ENCODE data around the gene ARHGAP18.

The ARHGAP18 gene

GRCh38 chr6:129695373-129696027, 14.5 kb downstream of the ARHGAP18 start:
- Histone ChIP-seq H3K27ac (ENCODE audit: low read depth, low read length) (no peak overlapping the region), H3K9me3 (ENCODE audit: insufficient read depth, low read length) (no peaks in the 10 kb centered on the region), H3K4me3 (ENCODE audit: insufficient read depth, low read length, poor library complexity, severe bottlenecking) (no peak overlapping the region), H3K27me3 (ENCODE audit: low read length) (no peaks in the 10 kb centered on the region), H3K9me2 (replicated peaks; ENCODE audit: insufficient read depth, low read length) (no peaks in the 10 kb centered on the region), H3K4me2 (ENCODE audit: low read depth, low read length, poor library complexity, severe bottlenecking) (no peak overlapping the region), H3F3A (ENCODE audit: insufficient read depth) (no peaks in the 10 kb centered on the region), H3K9ac (ENCODE audit: low read length) (no peak overlapping the region), H3K79me2 (ENCODE audit: insufficient read depth, low read length) (no peaks in the 10 kb centered on the region), H2AFZ (ENCODE audit: low read depth, low read length, severe bottlenecking) (no peak overlapping the region), H3K36me3 (ENCODE audit: low read length) (no peaks in the 10 kb centered on the region), H4K20me1 (ENCODE audit: low read depth, low read length) (no peaks in the 10 kb centered on the region)
- TF ChIP-seq EZH2phosphoT487 (conservative IDR thresholded peaks at IDR 0.05; ENCODE audit: low read length): no peak
- TF ChIP-seq CTCF (IDR thresholded peaks at IDR 0.05; ENCODE audit: insufficient read depth, low read length, poor library complexity, severe bottlenecking): no peak

- Histone ChIP-seq H3K9me2 (replicated peaks; ENCODE audit: insufficient read depth, low read length) (no peaks in the 10 kb centered on the region), H4K20me1 (ENCODE audit: low read depth, low read length) (no peaks in the 10 kb centered on the region), H3K27ac (ENCODE audit: low read depth, low read length) (no peak overlapping the region), H3K27me3 (ENCODE audit: low read length) (no peaks in the 10 kb centered on the region), H3K4me2 (ENCODE audit: low read depth, low read length, poor library complexity, severe bottlenecking) (no peak overlapping the region), H3K9ac (ENCODE audit: low read length) (no peak overlapping the region), H3K4me3 (ENCODE audit: insufficient read depth, low read length, poor library complexity, severe bottlenecking) (no peak overlapping the region), H2AFZ (ENCODE audit: low read depth, low read length, severe bottlenecking) (no peak overlapping the region), H3K79me2 (ENCODE audit: insufficient read depth, low read length) (no peaks in the 10 kb centered on the region), H3K9me3 (ENCODE audit: insufficient read depth, low read length) (no peaks in the 10 kb centered on the region), H3F3A (ENCODE audit: insufficient read depth) (no peaks in the 10 kb centered on the region), H3K36me3 (ENCODE audit: low read length) (no peaks in the 10 kb centered on the region)
- TF ChIP-seq EZH2phosphoT487 (conservative IDR thresholded peaks at IDR 0.05; ENCODE audit: low read length) (no peak), CTCF (IDR thresholded peaks at IDR 0.05; ENCODE audit: insufficient read depth, low read length, poor library complexity, severe bottlenecking) (no peak)
These were observed 15.9 kb downstream of the ARHGAP18 start for GRCh38 chr6:129694036-129694435.

GRCh38 chr6:129692467-129692866, 17.5 kb downstream of the ARHGAP18 start:
- H2AFZ ChIP-seq (ENCODE audit: low read depth, low read length, severe bottlenecking): no peak overlapping the region
- no peaks in the 10 kb centered on the region for H3K9me2 ChIP-seq (replicated peaks; ENCODE audit: insufficient read depth, low read length)
- H3K4me3 ChIP-seq (ENCODE audit: insufficient read depth, low read length, poor library complexity, severe bottlenecking): no peak overlapping the region
- no peaks in the 10 kb centered on the region for H3K36me3 ChIP-seq (ENCODE audit: low read length)
- no peaks in the 10 kb centered on the region for H4K20me1 ChIP-seq (ENCODE audit: low read depth, low read length)
- H3K27ac ChIP-seq (ENCODE audit: low read depth, low read length): no peak overlapping the region
- H3K9ac ChIP-seq (ENCODE audit: low read length): no peak overlapping the region
- no peak overlapping the region for H3K4me2 ChIP-seq (ENCODE audit: low read depth, low read length, poor library complexity, severe bottlenecking)
- no peaks in the 10 kb centered on the region for H3K9me3 ChIP-seq (ENCODE audit: insufficient read depth, low read length)
- H3K79me2 ChIP-seq (ENCODE audit: insufficient read depth, low read length): no peaks in the 10 kb centered on the region
- H3F3A ChIP-seq (ENCODE audit: insufficient read depth): no peaks in the 10 kb centered on the region
- H3K27me3 ChIP-seq (ENCODE audit: low read length): no peaks in the 10 kb centered on the region
- TF ChIP-seq CTCF (IDR thresholded peaks at IDR 0.05; ENCODE audit: insufficient read depth, low read length, poor library complexity, severe bottlenecking) (no peak), EZH2phosphoT487 (conservative IDR thresholded peaks at IDR 0.05; ENCODE audit: low read length) (no peak)

Data from SU-DHL-6 (cell line).